Stimulated activated CD4-positive, alpha-beta T cell treated with anti-CD3 and anti-CD28 coated beads, Interleukin-15, amount 100 ng/mL, for 24 hours (primary cell): Measurements from ENCODE around the gene CCDC34.
A peak's percentile ranks its signal among the peaks of the same experiment; 100 is the strongest.
"Not testable (repeated sequence)": the region's sequence is repeated elsewhere in the genome, so short reads cannot be mapped to it uniquely, and the experiment has no call there.

Experiments
- DNase-seq: peaks from one replicate; pipeline ENCODE4 v3.0.0-alpha.2; 2020

CCDC34 gene

GRCh38 chr11:27357250-27357649 is 5.8 kb downstream of the CCDC34 start:
- no peak for DNase-seq

GRCh38 chr11:27356624-27357222 is 6.3 kb downstream of the CCDC34 start:
- no peak for DNase-seq

GRCh38 chr11:27355575-27356104 is 7.4 kb downstream of the CCDC34 start:
- DNase-seq, result no peak

GRCh38 chr11:27354359-27354965 is 8.6 kb downstream of the CCDC34 start:
- no peak for DNase-seq

- DNase-seq, result no peak
These were observed 9.2 kb downstream of the CCDC34 start for GRCh38 chr11:27353593-27354358.

GRCh38 chr11:27352781-27353180 is 10.2 kb downstream of the CCDC34 start:
- DNase-seq, result no peak

GRCh38 chr11:27350511-27350910 is 12.5 kb downstream of the CCDC34 start:
- DNase-seq, result no peak

- no peak for DNase-seq
These were observed 13.1 kb downstream of the CCDC34 start for GRCh38 chr11:27349919-27350318.

- no peak for DNase-seq
These were observed 14.6 kb downstream of the CCDC34 start for GRCh38 chr11:27348340-27348873.

GRCh38 chr11:27347359-27348339 is 15.4 kb downstream of the CCDC34 start:
- DNase-seq, result no peak

- no peak for DNase-seq
These were observed 23.1 kb downstream of the CCDC34 start for GRCh38 chr11:27339941-27340340.

GRCh38 chr11:27334764-27335163 is 28.3 kb downstream of the CCDC34 start:
- DNase-seq, result not testable (repeated sequence)

GRCh38 chr11:27331981-27332380 is 31.0 kb downstream of the CCDC34 start:
- DNase-seq, result no peak

GRCh38 chr11:27330633-27331270 is 32.3 kb downstream of the CCDC34 start:
- no peak for DNase-seq

GRCh38 chr11:27329867-27330632 is 33.0 kb downstream of the CCDC34 start:
- no peak for DNase-seq

- no peak for DNase-seq
These were observed 34.4 kb downstream of the CCDC34 start for GRCh38 chr11:27328614-27329013.

GRCh38 chr11:27327064-27327463 is 36.0 kb downstream of the CCDC34 start:
- not testable (repeated sequence) for DNase-seq

- DNase-seq, result not testable (repeated sequence)
These were observed 40.8 kb downstream of the CCDC34 start for GRCh38 chr11:27322196-27322595.

- not testable (repeated sequence) for DNase-seq
These were observed 41.7 kb downstream of the CCDC34 start for GRCh38 chr11:27321340-27321739.

GRCh38 chr11:27319072-27319471 is 43.9 kb downstream of the CCDC34 start:
- peak; percentile 4 for DNase-seq

- no peak for DNase-seq
These were observed 45.3 kb downstream of the CCDC34 start for GRCh38 chr11:27317751-27318150.
